Astrocyte (in vitro differentiated cells and primary cell): ENCODE data around the gene DOC2A. TPM values are rescaled to one million over a fixed set of nuclear protein-coding genes. Genes with fewer than 3 reads are reported as not detected.

Experiments
- DNase-seq: peaks from one replicate; pipeline ENCODE4 v3.0.0-alpha.2; 2010; ENCODE audit warnings: low read depth
- FAIRE-seq: peaks from 2 replicates; lab custom pipeline; 2011; peaks lifted over from hg19 to GRCh38; lab: Jason Lieb, UNC
- H2AFZ ChIP-seq: 2 replicates; pipeline ENCODE4 v1.6.0; 2012; ENCODE audit warnings: low read depth, low read length, inconsistent platforms
- H3K27ac ChIP-seq: 2 replicates; pipeline ENCODE4 v1.5.1; 2011; ENCODE audit warnings: low read depth, low read length, inconsistent platforms
- H3K27me3 ChIP-seq: 2 replicates; pipeline ENCODE4 v1.6.0; 2011; ENCODE audit warnings: low read length, inconsistent platforms; ENCODE audit not compliant: insufficient read depth
- H3K36me3 ChIP-seq: 2 replicates; pipeline ENCODE4 v1.5.1; 2011; ENCODE audit warnings: low read length, inconsistent platforms; ENCODE audit not compliant: insufficient read depth
- H3K4me1 ChIP-seq: 2 replicates; pipeline ENCODE4 v1.5.1; 2011; ENCODE audit warnings: low read length, inconsistent platforms; ENCODE audit not compliant: insufficient read depth
- H3K4me2 ChIP-seq: 2 replicates; pipeline ENCODE4 v1.6.0; 2012; ENCODE audit warnings: low read length, inconsistent platforms
- H3K4me3 ChIP-seq: 2 replicates; pipeline ENCODE4 v1.5.1; 2011; ENCODE audit warnings: low read depth, mild to moderate bottlenecking, low read length, inconsistent platforms; ENCODE audit not compliant: insufficient read depth
- H3K79me2 ChIP-seq: 2 replicates; pipeline ENCODE4 v1.6.0; 2012; ENCODE audit warnings: mild to moderate bottlenecking, low read length, inconsistent platforms; ENCODE audit not compliant: insufficient read depth
- H3K9ac ChIP-seq: 2 replicates; pipeline ENCODE4 v1.6.0; 2012; ENCODE audit warnings: mild to moderate bottlenecking, low read length, inconsistent platforms
- H3K9me3 ChIP-seq: 2 replicates; pipeline ENCODE4 v1.5.1; 2012; ENCODE audit warnings: low read depth, mild to moderate bottlenecking, low read length, inconsistent platforms; ENCODE audit not compliant: insufficient read depth
- H4K20me1 ChIP-seq: 2 replicates; pipeline ENCODE4 v1.6.0; 2012; ENCODE audit warnings: low read length, inconsistent platforms; ENCODE audit not compliant: insufficient read depth
- H3K27ac Mint-ChIP-seq: one replicate; pipeline ENCODE4 v1.8.0; 2021; ENCODE audit warnings: mild to moderate bottlenecking, mixed read lengths; ENCODE audit not compliant: unreplicated experiment
- H3K27me3 Mint-ChIP-seq: one replicate; pipeline ENCODE4 v1.8.0; 2021; ENCODE audit warnings: low read depth, mixed read lengths; ENCODE audit not compliant: unreplicated experiment
- H3K36me3 Mint-ChIP-seq: one replicate; pipeline ENCODE4 v1.8.0; 2021; ENCODE audit warnings: low read depth, mixed read lengths; ENCODE audit not compliant: unreplicated experiment
- H3K4me1 Mint-ChIP-seq: one replicate; pipeline ENCODE4 v1.8.0; 2021; ENCODE audit warnings: low read depth, mixed read lengths; ENCODE audit not compliant: unreplicated experiment
- H3K4me3 Mint-ChIP-seq: one replicate; pipeline ENCODE4 v1.8.0; 2021; ENCODE audit warnings: mild to moderate bottlenecking, moderate library complexity, mixed read lengths; ENCODE audit not compliant: unreplicated experiment
- H3K9me3 Mint-ChIP-seq: one replicate; pipeline ENCODE4 v1.8.0; 2021; ENCODE audit warnings: mild to moderate bottlenecking, mixed read lengths; ENCODE audit not compliant: unreplicated experiment
- EZH2 ChIP-seq: IDR thresholded peaks from 2 replicates; pipeline ENCODE4 v1.6.1; 2012; ENCODE audit warnings: mild to moderate bottlenecking, low read length, inconsistent platforms; ENCODE audit not compliant: insufficient read depth
- total RNA-seq: library from RNA; stranded (reverse); gene quantifications from 2 replicates; pipeline ENCODE4 v1.2.1, GENCODE V29; 2021
- TF ChIP-seq, protein P1 (sequence below): IDR thresholded peaks from 2 replicates; pipeline ENCODE4 v1.5.1; 2011; ENCODE audit warnings: low read depth, mild to moderate bottlenecking, inconsistent platforms, low read length, moderate library complexity; ENCODE audit not compliant: insufficient read depth

Gene DOC2A
- total RNA-seq, 1 donor from 2014 or later, result 0.89 TPM

DNA sequence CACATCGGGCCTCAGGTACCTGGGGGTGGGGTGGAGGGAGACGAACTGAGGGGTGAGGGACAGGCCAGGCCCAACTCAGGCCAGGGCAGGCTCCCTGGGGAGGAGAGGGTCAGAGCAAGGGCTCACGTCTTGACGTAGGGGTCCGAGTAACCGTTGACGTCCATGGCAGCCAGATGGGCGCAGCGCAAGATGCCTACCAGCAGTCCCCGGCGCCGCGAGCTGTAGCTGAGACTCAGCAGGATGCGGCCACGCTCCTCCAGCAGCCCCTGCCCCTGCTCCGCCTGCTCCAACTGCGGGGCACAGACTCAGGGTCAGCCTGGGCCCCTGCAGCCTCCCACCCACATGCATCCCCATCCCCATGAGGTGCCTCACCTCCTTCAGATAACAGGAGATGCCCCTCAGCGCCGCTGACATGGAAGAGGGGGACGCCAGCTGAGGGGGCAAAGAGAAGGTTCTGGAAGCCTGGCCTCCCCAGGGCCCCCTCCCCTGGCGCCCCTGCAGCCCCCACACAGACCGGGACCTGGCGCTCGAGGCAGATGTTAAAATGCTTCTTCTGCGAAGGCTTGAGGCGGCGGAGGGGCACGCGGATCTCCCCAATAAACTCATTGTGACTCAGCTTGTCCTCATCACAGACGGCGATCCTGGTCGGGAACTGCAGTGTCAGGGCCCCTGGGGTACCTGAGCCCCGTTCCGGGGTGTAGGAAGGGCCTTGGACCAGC lies 4.0 kb downstream of the DOC2A start:
- peaks cover 20% of the 10 kb centered on the region for H3K27me3 Mint-ChIP-seq
- Histone ChIP-seq H3K9ac (no peak overlapping the region), H3K27ac (no peak overlapping the region), H3K4me2 (no peak overlapping the region), H3K4me3 (no peak overlapping the region), H2AFZ (no peak overlapping the region), H3K79me2 (no peaks in the 10 kb centered on the region), H3K4me1 (peaks cover 5% of the 10 kb centered on the region), H3K36me3 (no peaks in the 10 kb centered on the region), H4K20me1 (peaks cover 17% of the 10 kb centered on the region), H3K9me3 (no peaks in the 10 kb centered on the region), H3K27me3 (peaks cover 8% of the 10 kb centered on the region)
- TF ChIP-seq, protein P1, sequence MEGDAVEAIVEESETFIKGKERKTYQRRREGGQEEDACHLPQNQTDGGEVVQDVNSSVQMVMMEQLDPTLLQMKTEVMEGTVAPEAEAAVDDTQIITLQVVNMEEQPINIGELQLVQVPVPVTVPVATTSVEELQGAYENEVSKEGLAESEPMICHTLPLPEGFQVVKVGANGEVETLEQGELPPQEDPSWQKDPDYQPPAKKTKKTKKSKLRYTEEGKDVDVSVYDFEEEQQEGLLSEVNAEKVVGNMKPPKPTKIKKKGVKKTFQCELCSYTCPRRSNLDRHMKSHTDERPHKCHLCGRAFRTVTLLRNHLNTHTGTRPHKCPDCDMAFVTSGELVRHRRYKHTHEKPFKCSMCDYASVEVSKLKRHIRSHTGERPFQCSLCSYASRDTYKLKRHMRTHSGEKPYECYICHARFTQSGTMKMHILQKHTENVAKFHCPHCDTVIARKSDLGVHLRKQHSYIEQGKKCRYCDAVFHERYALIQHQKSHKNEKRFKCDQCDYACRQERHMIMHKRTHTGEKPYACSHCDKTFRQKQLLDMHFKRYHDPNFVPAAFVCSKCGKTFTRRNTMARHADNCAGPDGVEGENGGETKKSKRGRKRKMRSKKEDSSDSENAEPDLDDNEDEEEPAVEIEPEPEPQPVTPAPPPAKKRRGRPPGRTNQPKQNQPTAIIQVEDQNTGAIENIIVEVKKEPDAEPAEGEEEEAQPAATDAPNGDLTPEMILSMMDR, result no peak
- no peak for TF ChIP-seq EZH2
- H3K4me1 Mint-ChIP-seq, result no peaks in the 10 kb centered on the region
- DNase-seq, result no peak
- no peak overlapping the region for H3K27ac Mint-ChIP-seq
- no peaks in the 10 kb centered on the region for H3K9me3 Mint-ChIP-seq
- no peak overlapping the region for H3K4me3 Mint-ChIP-seq
- peaks cover 7% of the 10 kb centered on the region for H3K36me3 Mint-ChIP-seq
- FAIRE-seq, result no peak

DNA sequence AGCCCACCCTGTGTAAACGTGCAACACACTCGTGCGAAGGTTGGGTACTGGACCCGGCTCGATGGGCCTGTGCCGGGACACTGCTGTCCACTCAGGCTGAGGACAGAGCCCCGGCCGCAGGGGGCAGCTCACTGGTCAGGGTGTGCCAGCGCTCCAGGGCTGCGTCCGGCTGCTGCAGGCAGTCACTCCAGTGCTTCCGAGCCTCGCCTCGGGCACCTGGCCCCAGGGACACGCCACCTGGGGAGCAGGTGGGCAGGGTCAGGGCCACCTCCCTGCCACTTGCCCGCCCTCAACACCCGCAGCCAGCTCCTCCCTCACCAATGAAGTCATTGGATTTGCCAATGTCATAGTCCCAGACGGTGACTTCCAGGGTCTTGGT lies 4.7 kb downstream of the DOC2A start:
- H3K27ac Mint-ChIP-seq, result no peak overlapping the region
- no peak overlapping the region for H3K9ac ChIP-seq
- H4K20me1 ChIP-seq, result peaks cover 17% of the 10 kb centered on the region
- H3K9me3 ChIP-seq, result no peaks in the 10 kb centered on the region
- peaks cover 7% of the 10 kb centered on the region for H3K36me3 Mint-ChIP-seq
- no peak overlapping the region for H3K4me3 Mint-ChIP-seq
- TF ChIP-seq, protein P1, result no peak
- no peak for TF ChIP-seq EZH2
- H3K27ac ChIP-seq, result no peak overlapping the region
- H3K27me3 Mint-ChIP-seq, result peaks cover 20% of the 10 kb centered on the region
- no peaks in the 10 kb centered on the region for H3K36me3 ChIP-seq
- H3K4me1 Mint-ChIP-seq, result no peaks in the 10 kb centered on the region
- DNase-seq (no peak), FAIRE-seq (no peak)
- peaks cover 5% of the 10 kb centered on the region for H3K4me1 ChIP-seq
- no peaks in the 10 kb centered on the region for H3K9me3 Mint-ChIP-seq
- no peak overlapping the region for H3K4me3 ChIP-seq
- H3K27me3 ChIP-seq, result peaks cover 5% of the 10 kb centered on the region
- no peak overlapping the region for H3K4me2 ChIP-seq
- no peaks in the 10 kb centered on the region for H3K79me2 ChIP-seq
- no peak overlapping the region for H2AFZ ChIP-seq

DNA sequence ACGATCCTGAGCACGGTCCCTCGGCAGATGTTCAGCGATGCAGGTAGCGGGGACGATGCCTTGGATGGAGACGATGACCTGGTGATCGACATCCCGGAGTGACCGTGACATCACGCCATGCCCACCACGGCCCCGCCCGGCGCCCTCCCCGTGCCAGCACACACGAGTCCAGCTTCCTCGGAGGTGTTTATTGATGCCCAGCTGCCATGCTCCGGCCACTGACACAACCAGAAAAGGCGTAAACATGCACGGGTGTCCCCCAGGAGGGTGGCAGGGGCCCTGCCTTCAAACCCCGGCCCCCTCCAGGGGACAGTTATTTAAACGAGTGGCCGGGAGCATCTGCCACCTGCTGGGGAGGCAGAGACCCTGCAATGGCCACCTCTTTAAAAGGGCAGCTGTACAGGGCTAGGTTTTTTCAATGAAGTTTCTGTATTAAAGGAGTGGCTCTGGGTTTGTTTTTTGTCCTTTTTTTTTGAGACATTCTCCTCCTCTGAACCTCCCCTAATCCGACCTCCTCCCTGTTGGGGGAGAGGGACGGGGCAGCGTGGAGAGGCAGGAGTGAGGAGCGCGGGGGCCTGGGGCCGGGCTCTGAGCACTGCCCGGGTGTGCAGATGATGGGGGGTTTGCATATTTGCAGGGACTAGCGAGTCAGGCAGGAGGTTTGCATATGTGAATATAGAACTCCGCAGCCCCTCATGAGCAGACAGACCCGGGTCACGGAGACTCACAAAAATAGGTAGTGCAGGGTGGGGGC lies 5.3 kb downstream of the DOC2A start:
- TF ChIP-seq EZH2, result no peak
- TF ChIP-seq, protein P1, result peak; percentile 66
- Mint-ChIP-seq H3K27me3 (peaks cover 19% of the 10 kb centered on the region), H3K4me3 (no peak overlapping the region), H3K36me3 (peaks cover 7% of the 10 kb centered on the region), H3K27ac (no peak overlapping the region), H3K4me1 (no peaks in the 10 kb centered on the region), H3K9me3 (no peaks in the 10 kb centered on the region)
- no peak for FAIRE-seq
- Histone ChIP-seq H2AFZ (no peak overlapping the region), H3K4me2 (no peak overlapping the region), H3K27ac (no peak overlapping the region), H3K36me3 (no peaks in the 10 kb centered on the region), H3K9ac (no peak overlapping the region), H4K20me1 (peaks cover 17% of the 10 kb centered on the region), H3K9me3 (no peaks in the 10 kb centered on the region), H3K4me1 (peaks cover 1% of the 10 kb centered on the region), H3K27me3 (peaks cover 4% of the 10 kb centered on the region), H3K79me2 (no peaks in the 10 kb centered on the region), H3K4me3 (no peak overlapping the region)
- no peak for DNase-seq
